ENCODE data around the gene BRSK2. TPM values are rescaled to one million over a fixed set of nuclear protein-coding genes. Genes with fewer than 3 reads are reported as not detected.

BRSK2 gene
- total RNA-seq, 2 experiments from 2014 or later = 0.22 to 0.55 TPM

GRCh38 chr11:1473786-1474185, 84.1 kb downstream of the BRSK2 start:
- ATAC-seq (ENCODE audit: poor library complexity) (no peak), DNase-seq (no peak)
- POLR2A ChIA-PET = no interaction called here
- H3K27me3 Mint-ChIP-seq = no peaks in the 10 kb centered on the region
- intact Hi-C loops (cut with DNase I, micrococcal nuclease) = no loop called here
- Histone ChIP-seq H3K27me3 (ENCODE audit: control insufficient read depth in 1 of 2, insufficient read depth in 2 of 2, low read length in 2 of 2) (no peaks in the 10 kb centered on the region), H3K9me3 (ENCODE audit: control insufficient read depth in 1 of 2, insufficient read depth in 1 of 2, low read length in 2 of 2) (no peaks in the 10 kb centered on the region), H3K36me3 (ENCODE audit: insufficient read depth, low read length) (peaks cover 70% of the 10 kb centered on the region), H3K4me3 (ENCODE audit: low read length) (no peak overlapping the region), H3K27ac (ENCODE audit: low read depth in 1 of 2, low read length in 2 of 2) (no peak overlapping the region), H3K4me1 (ENCODE audit: insufficient read depth, low read length) (no peaks in the 10 kb centered on the region)
- CTCF ChIA-PET = no interaction called here
- peaks cover 58% of the 10 kb centered on the region for H3K36me3 Mint-ChIP-seq (ENCODE audit: low read depth)
- H3K27ac Mint-ChIP-seq = no peak overlapping the region
- no peak for TF ChIP-seq CTCF (IDR thresholded peaks at IDR 0.05)
- no peaks in the 10 kb centered on the region for H3K4me1 Mint-ChIP-seq (ENCODE audit: low read depth)
- H3K4me3 Mint-ChIP-seq = no peak overlapping the region
- no peaks in the 10 kb centered on the region for H3K9me3 Mint-ChIP-seq

- H3K27ac Mint-ChIP-seq = no peak overlapping the region
- POLR2A ChIA-PET = no interaction called here
- H3K36me3 ChIP-seq (ENCODE audit: insufficient read depth, low read length) = peaks cover 78% of the 10 kb centered on the region
Observed at GRCh38 chr11:1475841-1476240, 86.1 kb downstream of the BRSK2 start.

GRCh38 chr11:1476940-1477736, 87.4 kb downstream of the BRSK2 start:
- H3K36me3 Mint-ChIP-seq (ENCODE audit: low read depth) = peaks cover 65% of the 10 kb centered on the region
- ATAC-seq (ENCODE audit: poor library complexity) (no peak), DNase-seq (no peak)
- ChIA-PET CTCF (no interaction called here), POLR2A (no interaction called here)
- no peaks in the 10 kb centered on the region for H3K9me3 ChIP-seq (ENCODE audit: control insufficient read depth in 1 of 2, insufficient read depth in 1 of 2, low read length in 2 of 2)
- no peaks in the 10 kb centered on the region for H3K27me3 ChIP-seq (ENCODE audit: control insufficient read depth in 1 of 2, insufficient read depth in 2 of 2, low read length in 2 of 2)
- H3K27ac Mint-ChIP-seq = no peak overlapping the region
- H3K9me3 Mint-ChIP-seq = no peaks in the 10 kb centered on the region
- H3K27ac ChIP-seq (ENCODE audit: low read depth in 1 of 2, low read length in 2 of 2) = no peak overlapping the region
- H3K27me3 Mint-ChIP-seq = no peaks in the 10 kb centered on the region
- H3K4me3 ChIP-seq (ENCODE audit: low read length) = no peak overlapping the region
- peaks cover 75% of the 10 kb centered on the region for H3K36me3 ChIP-seq (ENCODE audit: insufficient read depth, low read length)
- intact Hi-C loops (cut with DNase I, micrococcal nuclease) = no loop called here
- no peak for TF ChIP-seq CTCF (IDR thresholded peaks at IDR 0.05)
- no peaks in the 10 kb centered on the region for H3K4me1 Mint-ChIP-seq (ENCODE audit: low read depth)
- no peaks in the 10 kb centered on the region for H3K4me1 ChIP-seq (ENCODE audit: insufficient read depth, low read length)
- no peak overlapping the region for H3K4me3 Mint-ChIP-seq

More at GRCh38 chr11:1475841-1476240, 86.1 kb downstream of the BRSK2 start:
- no peaks in the 10 kb centered on the region for H3K9me3 Mint-ChIP-seq
- intact Hi-C loops (cut with DNase I, micrococcal nuclease) = no loop called here
- Histone ChIP-seq H3K4me1 (ENCODE audit: insufficient read depth, low read length) (no peaks in the 10 kb centered on the region), H3K27ac (ENCODE audit: low read depth in 1 of 2, low read length in 2 of 2) (no peak overlapping the region), H3K9me3 (ENCODE audit: control insufficient read depth in 1 of 2, insufficient read depth in 1 of 2, low read length in 2 of 2) (no peaks in the 10 kb centered on the region), H3K4me3 (ENCODE audit: low read length) (no peak overlapping the region), H3K27me3 (ENCODE audit: control insufficient read depth in 1 of 2, insufficient read depth in 2 of 2, low read length in 2 of 2) (no peaks in the 10 kb centered on the region)
- DNase-seq (no peak), ATAC-seq (ENCODE audit: poor library complexity) (no peak)
- peaks cover 74% of the 10 kb centered on the region for H3K36me3 Mint-ChIP-seq (ENCODE audit: low read depth)
- no peaks in the 10 kb centered on the region for H3K4me1 Mint-ChIP-seq (ENCODE audit: low read depth)
- TF ChIP-seq CTCF (IDR thresholded peaks at IDR 0.05) = no peak
- CTCF ChIA-PET = no interaction called here
- H3K4me3 Mint-ChIP-seq = no peak overlapping the region
- H3K27me3 Mint-ChIP-seq = no peaks in the 10 kb centered on the region
